ENCODE results near the gene UBR2.

UBR2 gene

DNA sequence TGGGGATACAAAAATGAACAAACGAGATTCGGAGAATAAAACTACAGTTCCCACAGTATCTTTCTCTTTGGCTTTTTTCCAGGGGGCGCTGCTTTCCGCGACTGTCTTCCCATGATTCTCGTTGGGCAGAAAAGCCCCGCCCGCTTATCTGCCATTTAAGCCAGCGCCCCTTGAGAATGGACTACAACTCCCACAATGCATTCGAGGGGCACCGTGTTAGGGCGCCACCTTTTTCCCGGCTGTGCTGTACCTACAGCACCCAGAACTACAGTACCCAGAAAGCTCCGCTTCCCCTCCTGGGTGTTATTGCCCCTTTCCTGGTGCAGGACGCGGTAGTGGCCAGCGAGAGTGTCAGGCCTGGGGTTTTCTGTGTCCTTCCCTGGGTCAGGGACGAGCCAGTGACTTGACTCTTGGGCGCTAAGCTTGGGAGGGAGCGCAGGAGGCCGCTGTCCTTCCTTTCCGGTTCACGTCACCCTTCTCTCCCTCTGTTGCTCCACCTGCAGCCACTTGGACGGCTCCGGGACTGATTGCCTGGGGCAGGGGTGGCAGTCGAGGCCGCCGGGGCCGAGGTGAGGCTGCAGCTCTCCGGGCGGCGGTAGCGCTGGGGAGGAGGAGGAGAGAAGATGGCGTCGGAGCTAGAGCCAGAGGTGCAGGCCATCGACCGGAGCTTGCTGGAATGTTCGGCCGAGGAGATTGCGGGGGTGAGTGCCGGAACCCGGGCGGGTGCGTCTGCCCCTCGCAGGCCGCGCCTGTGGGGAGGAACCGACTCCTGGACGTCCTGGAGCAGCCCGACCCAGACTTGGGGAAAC lies at the start of gene UBR2:
TSS of gene UBR2 (plus strand) at position 333 of the 809 bp plus-strand sequence. CDS start at position 624, 291 bp downstream.
- DNase-seq (ENCODE audit: low read depth in 3 of 3) = peak; percentile 82 to 92 (median 92)

DNA sequence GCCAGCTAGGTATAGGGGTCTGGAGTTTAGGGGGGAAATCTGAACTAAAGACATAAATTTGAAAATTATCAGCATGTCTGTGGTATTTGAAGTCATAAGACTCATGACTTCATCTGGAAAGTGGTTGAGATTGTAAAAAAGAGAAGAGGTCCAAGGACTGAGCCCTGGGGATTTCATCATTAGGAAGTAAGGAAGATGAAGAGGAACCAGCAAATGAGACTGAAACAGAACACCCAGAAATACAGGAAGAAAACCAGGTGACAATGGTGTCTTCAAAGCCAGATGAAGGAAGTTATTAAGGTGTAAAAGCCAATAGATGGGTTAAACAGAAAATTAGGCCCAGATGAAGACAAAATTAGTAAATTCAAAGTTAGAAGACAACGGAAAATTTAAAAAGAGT lies 49.1 kb upstream of the UBR2 start:
- DNase-seq (ENCODE audit: low read depth in 3 of 3) = no peak

DNA sequence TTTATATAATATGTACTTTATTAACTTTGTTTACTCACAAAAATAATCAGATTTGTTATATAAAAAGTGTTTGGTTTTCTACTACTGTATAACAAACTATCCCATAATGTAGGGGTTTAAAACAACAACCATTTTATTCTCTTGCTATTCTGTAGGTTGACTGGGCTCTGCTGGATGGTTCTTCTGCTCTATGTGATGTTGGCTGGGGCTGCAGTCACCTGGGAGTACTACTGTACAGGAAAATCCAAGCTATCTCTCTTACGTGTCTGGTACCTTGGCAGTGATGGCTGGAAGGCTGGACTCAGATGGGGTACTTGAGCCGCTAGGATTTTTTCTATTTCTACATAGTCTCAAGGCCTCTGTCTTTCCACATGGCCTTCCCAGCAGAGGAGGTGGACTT lies 44.0 kb upstream of the UBR2 start:
- DNase-seq (ENCODE audit: low read depth in 3 of 3) = no peak

DNA sequence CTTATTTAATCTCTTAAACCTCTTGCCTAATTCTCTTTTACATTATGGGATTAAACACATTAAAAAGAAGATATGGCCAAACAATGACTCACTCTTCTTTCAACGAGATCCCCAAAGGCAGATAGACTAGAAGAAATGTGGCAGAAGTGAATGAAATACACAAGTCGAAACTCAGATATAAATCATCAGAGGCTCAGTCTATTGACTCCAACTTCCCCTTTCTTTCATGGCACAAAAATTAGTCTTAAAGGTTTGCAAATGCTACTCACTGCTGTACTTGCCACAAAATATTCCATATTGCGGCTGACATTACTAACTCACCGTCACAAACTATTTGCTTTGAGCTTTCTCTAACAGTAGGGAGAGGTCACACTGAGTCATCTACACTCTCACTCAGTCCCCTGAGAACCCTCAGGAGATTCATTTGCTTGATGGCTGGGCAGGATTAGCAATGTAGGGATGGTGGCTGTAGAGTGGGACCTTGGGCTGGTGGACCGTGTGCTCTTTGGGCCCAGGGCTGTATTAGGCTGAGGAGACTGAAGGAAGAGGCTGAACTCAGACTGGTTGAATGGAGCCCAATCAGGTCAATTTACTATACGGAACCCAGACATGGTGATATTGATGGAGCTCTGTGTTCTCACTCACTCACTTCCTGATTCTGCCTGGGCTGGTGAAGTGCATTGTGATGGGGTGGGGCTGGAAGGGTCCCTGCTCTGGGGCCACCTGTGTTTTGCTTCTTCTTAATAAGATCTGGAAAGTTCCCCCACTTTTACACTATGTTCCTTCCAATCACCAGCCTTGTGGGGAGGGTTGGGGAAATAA lies 42.8 kb upstream of the UBR2 start:
- DNase-seq (ENCODE audit: low read depth in 3 of 3) = peak in 1 of 3 experiments; percentile 5

DNA sequence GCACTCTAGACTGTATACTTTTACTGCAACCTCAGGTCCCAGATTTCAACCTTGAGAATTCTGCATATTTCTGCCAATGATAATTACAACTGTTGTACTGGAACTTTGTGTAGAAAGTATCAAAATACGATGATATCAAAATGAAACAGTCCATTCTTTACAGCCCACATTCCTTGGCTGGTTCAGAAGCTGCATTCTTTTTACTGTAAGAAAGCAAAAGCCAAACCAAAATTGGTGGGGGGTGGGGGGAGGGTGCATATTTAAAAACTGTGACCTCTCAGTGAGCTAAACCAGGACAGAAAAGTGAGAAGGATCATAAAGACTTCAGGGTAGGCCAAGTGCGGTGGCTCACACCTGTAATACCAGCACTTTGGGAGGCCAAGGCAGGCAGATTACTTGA lies 41.8 kb upstream of the UBR2 start:
- DNase-seq (ENCODE audit: low read depth in 3 of 3) = no peak

DNA sequence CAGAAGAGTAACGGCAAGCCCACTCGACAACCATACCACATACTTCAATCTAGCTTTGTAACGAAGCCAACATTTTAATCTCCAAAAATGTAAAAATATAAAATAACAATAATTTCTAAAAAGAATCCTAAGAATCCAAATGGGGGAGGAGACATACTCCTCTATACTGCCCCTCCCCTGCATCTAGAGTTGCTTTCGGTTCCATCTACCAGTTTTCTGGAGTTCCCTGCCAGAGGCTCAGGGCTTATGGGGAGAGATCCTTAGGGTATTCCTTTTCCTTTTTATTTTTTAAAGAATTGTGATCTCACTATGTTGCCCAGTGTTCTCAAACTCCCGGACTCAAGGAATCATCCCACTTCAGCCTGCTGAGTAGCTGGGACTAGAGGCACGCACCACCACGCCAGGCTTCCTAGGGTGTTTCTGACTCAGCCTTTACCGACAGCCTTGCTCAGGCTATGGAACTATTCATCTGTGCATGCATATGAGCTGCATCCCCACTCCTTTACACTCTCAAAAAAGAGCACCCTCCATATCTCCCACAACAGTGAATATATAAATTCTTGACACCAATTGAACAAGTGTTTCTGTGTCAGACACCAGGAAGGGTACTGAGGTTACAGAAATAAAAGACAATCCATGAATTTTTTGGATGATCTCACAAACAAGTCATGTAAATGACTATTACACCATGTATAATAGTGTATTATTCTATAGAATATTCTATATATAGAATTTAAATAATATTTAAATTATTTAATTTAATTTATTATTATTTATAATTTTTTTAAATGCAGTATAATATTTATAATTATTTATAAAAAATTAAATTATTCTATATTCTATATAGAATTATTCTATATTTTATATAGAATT lies 40.7 kb upstream of the UBR2 start:
- no peak for DNase-seq (ENCODE audit: low read depth in 3 of 3)

DNA sequence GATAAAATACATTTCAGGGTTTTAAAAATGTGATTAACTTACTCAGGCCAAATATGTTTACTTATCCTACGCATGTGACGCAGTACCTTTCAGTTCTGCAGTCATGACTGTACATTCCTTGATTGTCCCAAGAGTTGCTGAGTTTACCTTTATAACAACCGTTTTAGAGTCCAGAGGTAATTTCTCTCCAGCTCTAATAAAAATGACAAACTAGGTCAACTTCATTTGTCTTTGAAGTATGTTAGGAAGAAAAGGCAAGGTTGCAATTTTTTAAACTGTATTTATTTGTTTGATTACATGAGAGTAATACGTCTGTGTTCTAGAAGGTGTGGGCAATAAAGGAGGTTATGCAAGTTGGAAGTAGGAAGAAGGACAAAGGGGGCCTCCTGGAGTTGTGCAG lies 38.6 kb upstream of the UBR2 start:
- DNase-seq (ENCODE audit: low read depth in 3 of 3) = no peak

DNA sequence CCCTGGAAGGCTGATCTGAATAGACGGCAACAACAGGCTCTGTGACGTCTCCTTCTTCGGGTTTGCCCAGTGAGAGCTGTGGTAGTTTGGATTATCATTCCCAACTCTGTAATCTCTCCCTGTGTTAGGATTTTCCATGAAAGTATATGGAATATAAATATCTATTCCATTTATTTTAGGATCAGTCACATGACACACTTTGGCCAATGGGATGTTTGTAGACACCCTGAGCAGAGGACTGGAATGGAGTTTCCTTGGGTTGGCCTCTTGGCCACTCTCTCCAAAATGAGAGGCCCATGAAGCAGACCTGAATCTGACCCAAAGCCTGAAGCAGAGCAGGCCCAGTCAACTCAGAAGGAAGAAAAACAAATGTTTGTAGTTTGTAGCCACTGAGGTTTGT lies 37.2 kb upstream of the UBR2 start:
- no peak for DNase-seq (ENCODE audit: low read depth in 3 of 3)

DNA sequence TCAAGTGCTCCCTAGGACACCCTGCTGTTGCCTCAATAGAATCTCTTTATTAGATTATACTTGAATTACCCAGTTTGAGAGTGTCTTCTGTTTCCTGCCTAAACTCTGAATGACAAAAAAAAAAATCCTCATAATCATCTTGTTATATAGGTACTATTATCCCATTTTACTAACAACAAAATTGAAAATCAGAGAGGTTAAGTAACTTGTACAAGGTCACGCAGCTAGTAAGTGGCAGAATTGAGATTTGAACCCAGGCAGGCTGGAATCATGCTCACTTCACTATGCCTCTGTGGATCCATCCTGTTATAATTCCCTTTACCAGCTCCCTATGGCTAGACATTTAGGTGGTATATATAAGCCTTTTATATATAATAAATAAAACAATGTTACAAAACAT lies 36.6 kb upstream of the UBR2 start:
- no peak for DNase-seq (ENCODE audit: low read depth in 3 of 3)

DNA sequence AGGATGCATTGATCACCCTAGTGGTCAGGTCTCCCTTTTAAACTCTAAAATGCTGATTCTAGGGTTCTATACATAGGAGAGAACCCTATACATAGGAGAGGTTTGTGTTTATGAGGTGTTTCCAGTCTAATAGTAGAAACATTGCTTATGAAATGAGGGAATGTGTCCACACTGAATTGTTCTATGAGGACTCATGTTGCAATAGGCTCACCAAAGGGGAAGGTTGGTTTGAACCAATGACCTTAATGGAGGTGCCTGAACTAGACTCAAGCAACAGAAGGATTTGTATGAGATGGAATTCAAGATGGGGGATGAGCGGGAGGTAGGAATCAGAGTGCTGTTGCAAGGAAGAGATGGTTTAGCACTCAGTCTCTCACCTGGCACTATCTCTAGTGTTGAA lies 33.5 kb upstream of the UBR2 start:
- DNase-seq (ENCODE audit: low read depth in 3 of 3) = no peak

DNA sequence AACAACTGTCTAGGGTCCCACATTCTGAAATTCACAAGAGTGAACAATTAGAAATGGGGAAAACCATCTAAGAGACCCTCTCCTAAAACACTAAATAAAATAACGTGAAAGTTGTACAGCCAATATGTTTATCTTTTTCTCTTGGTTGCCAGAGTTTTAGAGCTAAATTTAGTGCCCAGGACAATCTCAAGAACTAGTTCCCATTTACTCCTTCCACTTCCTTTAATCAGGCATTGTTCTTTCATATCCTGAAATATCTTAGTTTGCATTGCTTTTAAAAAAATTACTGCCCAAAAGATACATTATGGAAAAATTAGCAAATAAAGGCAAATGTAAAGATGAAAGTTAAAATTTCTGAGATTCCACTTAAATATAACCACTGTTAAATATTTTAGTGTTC lies 33.1 kb upstream of the UBR2 start:
- no peak for DNase-seq (ENCODE audit: low read depth in 3 of 3)

DNA sequence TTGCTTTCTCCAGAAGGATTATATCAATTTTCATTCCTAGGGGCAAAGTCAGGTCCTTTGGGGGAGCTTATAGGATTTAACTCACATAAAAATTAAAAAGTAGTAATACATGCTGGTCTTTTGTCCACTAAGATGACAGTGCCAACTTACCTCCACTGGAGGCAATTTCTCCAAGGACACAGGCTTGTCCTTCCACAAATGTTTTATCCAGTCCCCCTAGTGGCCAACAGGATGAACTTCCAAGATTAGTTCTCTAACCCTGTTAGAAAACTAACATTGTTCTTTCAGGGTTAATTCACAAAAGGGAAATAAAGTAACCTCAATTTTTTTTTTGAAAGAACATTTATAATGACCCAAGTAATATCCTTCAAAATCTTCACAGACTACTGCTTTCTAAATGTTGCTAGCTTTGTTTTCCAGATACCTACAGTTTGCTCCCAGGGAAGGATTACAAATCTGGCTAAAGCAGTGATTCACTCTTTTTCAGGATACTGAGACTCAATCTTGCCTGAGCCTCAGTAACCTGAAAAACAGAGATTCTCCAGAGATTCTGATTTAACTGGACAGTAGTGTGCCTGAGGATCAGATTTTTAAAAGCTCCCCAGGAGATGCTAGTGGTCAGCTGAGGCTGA lies 31.7 kb upstream of the UBR2 start:
- no peak for DNase-seq (ENCODE audit: low read depth in 3 of 3)

DNA sequence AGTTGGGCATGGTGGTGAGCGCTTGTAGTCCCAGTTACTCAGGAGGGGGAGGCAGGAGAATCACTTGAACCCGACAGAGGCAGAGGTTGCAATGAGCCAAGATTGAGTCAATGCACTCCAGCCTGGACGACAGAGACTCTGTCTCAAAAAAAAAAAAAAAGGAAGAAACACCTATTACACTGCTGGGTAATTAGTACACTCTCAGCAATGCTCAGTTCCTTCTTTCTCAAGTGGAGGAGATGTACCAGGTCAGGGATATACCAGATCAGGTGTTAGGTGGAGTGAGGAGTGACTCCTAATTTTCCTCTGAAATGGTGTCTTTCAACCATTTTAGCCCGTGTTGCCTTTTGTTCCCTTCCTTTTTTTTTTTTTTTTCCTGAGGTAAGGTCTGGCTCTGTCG lies 30.0 kb upstream of the UBR2 start:
- DNase-seq (ENCODE audit: low read depth in 3 of 3) = no peak

DNA sequence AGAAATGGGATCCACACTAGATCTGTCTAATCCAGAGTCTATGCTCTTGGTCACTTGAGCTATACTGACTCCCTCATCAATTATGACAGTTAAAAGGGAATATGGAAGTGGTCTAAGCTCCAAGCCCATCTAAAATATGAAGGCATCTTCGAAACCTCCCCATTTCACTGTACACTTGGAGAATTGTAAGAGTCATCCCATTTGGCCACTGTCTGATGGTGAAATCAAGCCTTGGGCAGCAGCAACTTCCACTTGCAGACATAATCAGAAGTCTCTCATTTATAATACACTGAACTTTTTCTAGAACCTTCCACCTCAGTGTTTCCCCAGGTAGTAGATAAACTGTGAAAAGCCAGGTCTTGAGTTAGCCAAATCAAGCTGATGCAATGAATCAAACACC lies 26.3 kb upstream of the UBR2 start:
- no peak for DNase-seq (ENCODE audit: low read depth in 3 of 3)

DNA sequence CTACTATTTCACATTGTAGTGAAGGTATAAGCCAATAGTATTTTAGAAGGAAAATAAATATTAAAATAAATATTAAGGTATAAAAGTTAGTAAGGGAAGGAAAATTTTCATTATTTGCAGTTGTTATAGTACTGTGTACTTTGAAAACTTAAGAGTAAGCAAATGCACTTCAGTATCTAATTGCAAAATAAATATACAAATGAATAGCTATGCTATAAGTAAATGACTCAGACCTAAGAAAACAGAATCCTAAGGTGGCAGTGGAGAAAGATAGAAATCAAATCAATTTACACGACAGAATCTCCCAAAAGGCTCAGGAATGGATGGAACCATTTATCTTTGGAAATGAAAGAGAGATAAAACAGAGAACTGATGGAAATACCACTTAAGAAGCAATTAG lies 24.7 kb upstream of the UBR2 start:
- no peak for DNase-seq (ENCODE audit: low read depth in 3 of 3)

DNA sequence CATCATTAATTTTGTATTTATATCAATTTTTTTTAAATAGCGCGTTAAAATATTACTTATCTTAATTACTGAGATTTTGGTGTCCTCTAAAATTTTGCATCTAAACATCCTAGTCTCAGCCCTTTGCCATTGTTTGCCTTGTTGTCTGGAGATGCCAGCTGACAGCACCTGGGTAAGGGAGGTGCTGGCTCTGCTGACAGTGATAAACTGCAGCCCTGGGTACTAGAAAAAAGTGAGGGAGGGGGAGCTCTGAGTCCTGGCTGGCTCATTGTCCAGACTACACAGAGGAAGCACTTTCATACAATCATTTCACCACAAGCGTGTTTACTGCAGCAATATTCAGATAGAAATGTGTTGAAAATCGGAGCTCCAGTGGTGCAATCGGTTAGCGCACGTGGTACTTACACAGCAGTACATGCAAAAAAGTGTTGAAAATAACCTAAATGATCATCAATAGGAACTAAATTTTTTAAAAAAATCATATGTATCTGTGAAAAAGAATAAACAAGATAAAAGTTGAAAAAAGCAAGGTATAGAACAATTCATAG lies 18.5 kb upstream of the UBR2 start:
- DNase-seq (ENCODE audit: low read depth in 3 of 3) = no peak

DNA sequence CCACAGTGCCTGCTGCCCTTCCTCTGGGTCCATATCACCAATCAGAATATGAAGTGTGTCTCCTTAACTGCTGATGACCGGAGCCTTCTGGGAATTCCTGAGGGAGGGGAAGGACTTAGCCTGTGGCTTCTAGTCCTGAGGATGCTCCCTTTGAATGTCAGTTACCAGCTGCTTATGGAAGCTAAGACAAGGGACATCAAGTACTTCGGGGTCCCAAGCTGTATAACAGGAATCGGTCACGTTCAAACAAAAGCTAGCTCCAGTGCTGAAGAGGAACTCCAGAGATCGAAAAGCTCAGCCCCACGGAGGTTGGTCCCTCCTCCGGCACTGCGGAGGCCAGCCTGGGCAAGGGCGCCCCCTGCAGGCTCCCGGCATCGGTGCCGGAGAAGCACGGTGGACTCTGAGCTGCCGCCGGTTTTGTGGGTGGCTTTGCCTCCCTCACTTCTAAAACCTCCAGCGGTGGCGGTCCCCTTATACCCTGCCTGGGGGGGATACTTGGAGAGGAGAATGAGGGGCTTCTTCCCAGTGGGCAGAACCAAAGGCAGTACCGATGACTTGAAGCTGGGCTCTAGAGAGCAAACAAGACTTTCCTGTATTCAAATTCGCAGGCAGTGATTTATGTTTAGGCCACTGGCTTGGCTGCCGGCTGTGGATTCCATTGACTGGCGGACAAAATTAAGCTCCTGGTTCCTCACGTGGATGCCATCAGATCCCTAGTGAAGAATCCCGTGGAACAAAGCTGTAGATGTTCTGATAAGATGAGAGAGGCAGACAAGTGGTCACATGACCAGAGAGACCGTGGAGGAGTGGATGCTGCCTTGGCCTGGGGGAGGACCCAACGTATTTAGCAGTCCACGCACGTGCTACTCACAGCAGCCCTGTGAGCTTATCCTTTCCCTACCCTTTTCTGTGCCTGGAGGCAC lies 16.2 kb upstream of the UBR2 start:
- peak; percentile 75 to 85 (median 78) for DNase-seq (ENCODE audit: low read depth in 3 of 3)

DNA sequence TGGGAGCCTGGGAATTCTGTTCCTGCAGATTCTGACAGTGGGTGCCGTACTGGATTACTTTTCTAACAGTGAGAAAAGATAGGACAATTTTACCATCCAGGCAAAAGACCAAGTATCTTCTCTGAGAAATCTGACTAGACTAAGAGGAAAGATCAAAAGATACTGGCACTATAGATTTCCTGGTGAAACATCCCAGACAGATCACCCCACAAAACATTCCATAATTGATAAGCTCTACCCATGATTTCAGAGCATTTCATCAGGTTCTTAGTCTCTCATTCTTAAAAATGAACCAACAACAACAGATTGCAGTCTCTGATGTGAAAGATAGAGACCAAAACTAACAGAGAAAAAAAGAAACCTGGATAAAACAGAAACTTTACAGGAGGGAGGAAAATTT lies 13.6 kb upstream of the UBR2 start:
- no peak for DNase-seq (ENCODE audit: low read depth in 3 of 3)

DNA sequence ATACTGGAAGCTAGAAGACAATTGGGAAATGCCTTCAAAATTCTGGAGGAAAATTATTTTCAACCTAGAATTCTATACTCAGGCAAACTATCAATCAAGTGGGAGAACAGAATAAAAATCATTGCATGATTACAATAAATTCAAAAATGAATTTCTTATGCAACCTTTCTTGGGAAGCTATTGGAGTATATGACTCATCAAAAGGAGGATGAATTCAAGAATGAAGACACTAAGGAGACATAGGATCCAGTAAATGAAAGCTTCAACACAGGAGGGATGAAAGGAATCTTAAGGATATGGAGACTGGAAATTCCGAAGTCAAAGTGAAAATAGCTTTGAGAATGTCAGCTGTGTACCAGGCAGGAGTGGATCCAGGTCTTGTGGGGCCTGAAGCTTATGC lies 12.6 kb upstream of the UBR2 start:
- DNase-seq (ENCODE audit: low read depth in 3 of 3) = no peak

DNA sequence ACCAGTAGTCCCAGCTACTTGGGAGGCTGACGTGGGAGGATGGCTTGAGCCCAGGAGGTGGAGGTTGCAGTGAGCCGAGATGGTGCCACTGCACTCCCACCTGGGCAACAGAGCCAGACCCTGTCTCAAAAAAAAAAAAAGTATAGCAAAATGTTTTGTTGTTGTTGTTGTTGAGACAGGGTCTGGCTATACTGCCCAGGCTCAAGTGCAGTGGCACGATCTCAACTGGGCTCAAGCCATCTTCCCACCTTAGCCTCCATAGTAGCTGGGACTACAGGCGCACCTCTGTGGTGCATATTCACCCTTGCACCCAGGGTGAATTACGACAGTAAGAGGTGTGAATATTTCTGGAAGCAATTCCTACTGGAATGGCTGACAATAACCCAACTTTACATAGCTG lies 11.4 kb upstream of the UBR2 start:
- no peak for DNase-seq (ENCODE audit: low read depth in 3 of 3)
